HEK293 (cell line): ENCODE measurements around the gene TNNC2.

ENCODE experiments used
- BCL11B ChIP-seq: fragments of 450-650 bp; formaldehyde crosslinking; IDR thresholded peaks from 2 replicates; pipeline ENCODE4 v1.5.1; 2016; ENCODE audit warnings: low read depth, missing biosample characterization, missing genetic modification characterization
- EGR2 ChIP-seq: fragments of 450-650 bp; formaldehyde crosslinking; IDR thresholded peaks from 2 replicates; pipeline ENCODE4 v1.5.1; 2016; ENCODE audit warnings: low read depth, missing biosample characterization, missing genetic modification characterization
- HOXA7 ChIP-seq: sonication (generic); formaldehyde crosslinking; IDR thresholded peaks from 2 replicates; pipeline ENCODE4 v1.8.1; 2022; ENCODE audit warnings: missing genetic modification reagents, borderline replicate concordance
- KLF1 ChIP-seq: fragments of 450-650 bp; formaldehyde crosslinking; IDR thresholded peaks from 2 replicates; pipeline ENCODE4 v1.5.1; 2016; ENCODE audit warnings: missing biosample characterization, missing genetic modification characterization
- KLF10 ChIP-seq: fragments of 450-650 bp; IDR thresholded peaks from 2 replicates; pipeline ENCODE4 v1.5.1; 2018; ENCODE audit warnings: missing biosample characterization, mild to moderate bottlenecking, missing genetic modification characterization
- KLF9 ChIP-seq: fragments of 450-650 bp; formaldehyde crosslinking; IDR thresholded peaks from 2 replicates; pipeline ENCODE4 v1.5.1; 2016; ENCODE audit warnings: missing biosample characterization, missing genetic modification characterization, low read depth
- OVOL3 ChIP-seq: fragments of 450-650 bp; formaldehyde crosslinking; IDR thresholded peaks from 2 replicates; pipeline ENCODE4 v1.5.1; 2016; ENCODE audit warnings: missing biosample characterization, missing genetic modification characterization
- REST ChIP-seq: fragments of 450-650 bp; formaldehyde crosslinking; IDR thresholded peaks from 2 replicates; pipeline ENCODE4 v1.5.1; 2016; ENCODE audit warnings: missing biosample characterization, missing genetic modification characterization
- SALL2 ChIP-seq: fragments of 450-650 bp; formaldehyde crosslinking; IDR thresholded peaks from 2 replicates; pipeline ENCODE4 v1.5.0; 2017; ENCODE audit warnings: missing biosample characterization, mild to moderate bottlenecking, missing genetic modification characterization, borderline replicate concordance
- SP2 ChIP-seq: fragments of 450-650 bp; formaldehyde crosslinking; IDR thresholded peaks from 2 replicates; pipeline ENCODE4 v1.5.1; 2016; ENCODE audit warnings: missing biosample characterization, missing genetic modification characterization
- SP3 ChIP-seq: fragments of 450-650 bp; formaldehyde crosslinking; IDR thresholded peaks from 2 replicates; pipeline ENCODE4 v1.5.1; 2016; ENCODE audit warnings: missing biosample characterization, missing genetic modification characterization
- WT1 ChIP-seq: fragments of 450-650 bp; formaldehyde crosslinking; IDR thresholded peaks from 2 replicates; pipeline ENCODE4 v1.5.1; 2016; ENCODE audit warnings: missing biosample characterization, missing genetic modification characterization
- ZBTB17 ChIP-seq: fragments of 450-650 bp; formaldehyde crosslinking; IDR thresholded peaks from 2 replicates; pipeline ENCODE4 v1.5.1; 2016; ENCODE audit warnings: missing biosample characterization, missing genetic modification characterization
- ZFHX2 ChIP-seq: fragments of 450-650 bp; formaldehyde crosslinking; conservative IDR thresholded peaks from 2 replicates; pipeline ENCODE4 v1.5.1; 2016; ENCODE audit warnings: missing biosample characterization, missing genetic modification characterization
- ZFP69B ChIP-seq: fragments of 450-650 bp; formaldehyde crosslinking; IDR thresholded peaks from 2 replicates; pipeline ENCODE4 v1.5.1; 2016; ENCODE audit warnings: missing biosample characterization, missing genetic modification characterization
- ZNF266 ChIP-seq: fragments of 450-650 bp; formaldehyde crosslinking; IDR thresholded peaks from 2 replicates; pipeline ENCODE4 v1.5.1; 2016; ENCODE audit warnings: missing biosample characterization, missing genetic modification characterization, low read depth
- ZNF324 ChIP-seq: fragments of 450-650 bp; formaldehyde crosslinking; IDR thresholded peaks from 2 replicates; pipeline ENCODE4 v1.5.1; 2016; ENCODE audit warnings: missing biosample characterization, missing genetic modification characterization
- ZNF335 ChIP-seq: fragments of 450-650 bp; formaldehyde crosslinking; conservative IDR thresholded peaks from 2 replicates; pipeline ENCODE4 v1.5.1; 2016; ENCODE audit warnings: missing biosample characterization, missing genetic modification characterization
- ZNF341 ChIP-seq: fragments of 450-650 bp; formaldehyde crosslinking; IDR thresholded peaks from 2 replicates; pipeline ENCODE4; 2016; ENCODE audit warnings: low read depth, missing biosample characterization, missing genetic modification characterization
- ZNF394 ChIP-seq: fragments of 450-650 bp; formaldehyde crosslinking; IDR thresholded peaks from 2 replicates; pipeline ENCODE4 v1.5.1; 2016; ENCODE audit warnings: missing biosample characterization, missing genetic modification characterization, mild to moderate bottlenecking, moderate library complexity, borderline replicate concordance
- ZNF521 ChIP-seq: fragments of 450-650 bp; formaldehyde crosslinking; IDR thresholded peaks from 2 replicates; pipeline ENCODE4 v1.5.1; 2017; ENCODE audit warnings: missing biosample characterization, mild to moderate bottlenecking, missing genetic modification characterization
- ZNF549 ChIP-seq: fragments of 450-650 bp; IDR thresholded peaks from 2 replicates; pipeline ENCODE4 v1.5.1; 2018; ENCODE audit warnings: missing biosample characterization, missing genetic modification characterization, mild to moderate bottlenecking, inconsistent platforms, moderate library complexity
- ZNF580 ChIP-seq: fragments of 450-650 bp; formaldehyde crosslinking; IDR thresholded peaks from 2 replicates; pipeline ENCODE4 v1.5.1; 2016; ENCODE audit warnings: missing biosample characterization, missing genetic modification characterization
- ZNF600 ChIP-seq: fragments of 450-650 bp; formaldehyde crosslinking; IDR thresholded peaks from 2 replicates; pipeline ENCODE4 v1.5.1; 2016; ENCODE audit warnings: missing biosample characterization, missing genetic modification characterization
- ZNF692 ChIP-seq: fragments of 450-650 bp; formaldehyde crosslinking; IDR thresholded peaks from 2 replicates; pipeline ENCODE4 v1.5.1; 2016; ENCODE audit warnings: missing biosample characterization, missing genetic modification characterization
- ZNF76 ChIP-seq: fragments of 450-650 bp; formaldehyde crosslinking; IDR thresholded peaks from 2 replicates; pipeline ENCODE4; 2016; ENCODE audit warnings: low read depth, missing biosample characterization, missing genetic modification characterization, borderline replicate concordance
- ZNF830 ChIP-seq: fragments of 450-650 bp; IDR thresholded peaks from 2 replicates; pipeline ENCODE4 v1.5.0; 2018; ENCODE audit warnings: missing biosample characterization, missing genetic modification characterization, low read depth, mild to moderate bottlenecking, moderate library complexity
- TF ChIP-seq, protein P1 (sequence below): fragments of 450-650 bp; formaldehyde crosslinking; IDR thresholded peaks from 2 replicates; pipeline ENCODE4 v1.5.0; 2017; ENCODE audit warnings: missing biosample characterization, missing genetic modification characterization, borderline replicate concordance

TNNC2 gene

GRCh38 chr20:45857114-45857881, 30.2 kb upstream of the TNNC2 start, which contains the start of the genes ACOT8 and ZSWIM3 (continued):
- TF ChIP-seq ZNF394 (tag by site-specific recombination) (0 out of 2 replicates have a peak, but pooled peaks have one; percentile 40), SP2 (peak; percentile 98), ZNF600 (tag by site-specific recombination) (peak; percentile 54), KLF10 (tag by site-specific recombination) (0 out of 2 replicates have a peak, but pooled peaks have one; percentile 37), ZNF335 (tag by site-specific recombination) (peak; percentile 90), REST (tag by site-specific recombination) (peak; percentile 35; the same call in 1 of the 2 replicates), HOXA7 (CRISPR knock-in tag) (no peak), ZNF324 (tag by site-specific recombination) (no peak), ZNF266 (tag by site-specific recombination) (no peak), ZNF341 (tag by site-specific recombination) (peak; percentile 56), WT1 (tag by site-specific recombination) (0 out of 2 replicates have a peak, but pooled peaks have one; percentile 48), SALL2 (no peak), ZFHX2 (tag by site-specific recombination) (peak; percentile 72), KLF9 (0 out of 2 replicates have a peak, but pooled peaks have one; percentile 37), ZNF76 (peak; percentile 17), OVOL3 (peak; percentile 37; the same call in 1 of the 2 replicates), KLF1 (peak; percentile 77), ZNF830 (tag by site-specific recombination) (no peak), ZNF521 (tag by site-specific recombination) (no peak), ZNF692 (tag by site-specific recombination) (peak; percentile 72; the same call in 1 of the 2 replicates), SP3 (tag by site-specific recombination) (peak; percentile 85), ZNF549 (no peak), ZFP69B (tag by site-specific recombination) (peak; percentile 75), EGR2 (tag by site-specific recombination) (peak; percentile 76), BCL11B (tag by site-specific recombination) (0 out of 2 replicates have a peak, but pooled peaks have one; percentile 57), ZBTB17 (tag by site-specific recombination) (peak; percentile 54; the same call in 1 of the 2 replicates), ZNF580 (tag by site-specific recombination) (peak; percentile 94)
- TF ChIP-seq, protein P1, sequence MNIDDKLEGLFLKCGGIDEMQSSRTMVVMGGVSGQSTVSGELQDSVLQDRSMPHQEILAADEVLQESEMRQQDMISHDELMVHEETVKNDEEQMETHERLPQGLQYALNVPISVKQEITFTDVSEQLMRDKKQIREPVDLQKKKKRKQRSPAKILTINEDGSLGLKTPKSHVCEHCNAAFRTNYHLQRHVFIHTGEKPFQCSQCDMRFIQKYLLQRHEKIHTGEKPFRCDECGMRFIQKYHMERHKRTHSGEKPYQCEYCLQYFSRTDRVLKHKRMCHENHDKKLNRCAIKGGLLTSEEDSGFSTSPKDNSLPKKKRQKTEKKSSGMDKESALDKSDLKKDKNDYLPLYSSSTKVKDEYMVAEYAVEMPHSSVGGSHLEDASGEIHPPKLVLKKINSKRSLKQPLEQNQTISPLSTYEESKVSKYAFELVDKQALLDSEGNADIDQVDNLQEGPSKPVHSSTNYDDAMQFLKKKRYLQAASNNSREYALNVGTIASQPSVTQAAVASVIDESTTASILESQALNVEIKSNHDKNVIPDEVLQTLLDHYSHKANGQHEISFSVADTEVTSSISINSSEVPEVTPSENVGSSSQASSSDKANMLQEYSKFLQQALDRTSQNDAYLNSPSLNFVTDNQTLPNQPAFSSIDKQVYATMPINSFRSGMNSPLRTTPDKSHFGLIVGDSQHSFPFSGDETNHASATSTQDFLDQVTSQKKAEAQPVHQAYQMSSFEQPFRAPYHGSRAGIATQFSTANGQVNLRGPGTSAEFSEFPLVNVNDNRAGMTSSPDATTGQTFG (tag by site-specific recombination), result no peak
